Measurements from ENCODE around the gene SNAPC4. TPM values are rescaled to one million over a fixed set of nuclear protein-coding genes. Genes with fewer than 3 reads are reported as not detected.
A peak's percentile ranks its signal among the peaks of the same experiment; 100 is the strongest.

SNAPC4 gene
- total RNA-seq, 1 donor from 2014 or later: 26.7 TPM

GRCh38 chr9:136387217-136387616, 12.8 kb downstream of the SNAPC4 start:
- Mint-ChIP-seq H3K36me3 (ENCODE audit: low read depth) (peaks cover 55% of the 10 kb centered on the region), H3K4me3 (no peak overlapping the region), H3K4me1 (ENCODE audit: low read depth) (peaks cover 18% of the 10 kb centered on the region), H3K9me3 (no peaks in the 10 kb centered on the region), H3K27ac (no peak overlapping the region), H3K27me3 (ENCODE audit: insufficient read depth) (no peaks in the 10 kb centered on the region)
- DNase-seq (ENCODE audit: low spot score): no peak
- intact Hi-C loops (cut with micrococcal nuclease): no loop called here

GRCh38 chr9:136386018-136386417, 14.0 kb downstream of the SNAPC4 start:
- intact Hi-C loops (cut with micrococcal nuclease): no loop called here
- H3K4me1 Mint-ChIP-seq (ENCODE audit: low read depth): peaks cover 18% of the 10 kb centered on the region
- no peak overlapping the region for H3K4me3 Mint-ChIP-seq
- no peaks in the 10 kb centered on the region for H3K9me3 Mint-ChIP-seq
- H3K27me3 Mint-ChIP-seq (ENCODE audit: insufficient read depth): no peaks in the 10 kb centered on the region
- no peak overlapping the region for H3K27ac Mint-ChIP-seq
- H3K36me3 Mint-ChIP-seq (ENCODE audit: low read depth): peaks cover 46% of the 10 kb centered on the region
- DNase-seq (ENCODE audit: low spot score): no peak

GRCh38 chr9:136385015-136385414, 15.0 kb downstream of the SNAPC4 start:
- Mint-ChIP-seq H3K27me3 (ENCODE audit: insufficient read depth) (no peaks in the 10 kb centered on the region), H3K4me3 (no peak overlapping the region), H3K27ac (peak overlapping the region; percentile 67), H3K9me3 (no peaks in the 10 kb centered on the region), H3K4me1 (ENCODE audit: low read depth) (peaks cover 18% of the 10 kb centered on the region), H3K36me3 (ENCODE audit: low read depth) (peaks cover 46% of the 10 kb centered on the region)
- DNase-seq (ENCODE audit: low spot score): peak; percentile 46
- intact Hi-C loops (cut with micrococcal nuclease): loop anchor here (1.0 kb wide), 1 partner anchor 15 kb away; the partner anchor contains the start of gene SNAPC4

- DNase-seq (ENCODE audit: low spot score): no peak
- Mint-ChIP-seq H3K9me3 (no peaks in the 10 kb centered on the region), H3K27ac (no peak overlapping the region), H3K36me3 (ENCODE audit: low read depth) (peaks cover 36% of the 10 kb centered on the region), H3K4me1 (ENCODE audit: low read depth) (peaks cover 18% of the 10 kb centered on the region), H3K27me3 (ENCODE audit: insufficient read depth) (no peaks in the 10 kb centered on the region), H3K4me3 (no peak overlapping the region)
- intact Hi-C loops (cut with micrococcal nuclease): no loop called here
These were observed 16.5 kb downstream of the SNAPC4 start for GRCh38 chr9:136383436-136383835.

- no peak for DNase-seq (ENCODE audit: low spot score)
These were observed 17.9 kb downstream of the SNAPC4 start for GRCh38 chr9:136381966-136382513.

GRCh38 chr9:136381311-136381710, 18.7 kb downstream of the SNAPC4 start:
- peaks cover 18% of the 10 kb centered on the region for H3K4me1 Mint-ChIP-seq (ENCODE audit: low read depth)
- no peak overlapping the region for H3K27ac Mint-ChIP-seq
- intact Hi-C loops (cut with micrococcal nuclease): no loop called here
- H3K36me3 Mint-ChIP-seq (ENCODE audit: low read depth): peaks cover 24% of the 10 kb centered on the region
- DNase-seq (ENCODE audit: low spot score): no peak
- no peak overlapping the region for H3K4me3 Mint-ChIP-seq
- H3K27me3 Mint-ChIP-seq (ENCODE audit: insufficient read depth): no peaks in the 10 kb centered on the region
- H3K9me3 Mint-ChIP-seq: no peaks in the 10 kb centered on the region

More at GRCh38 chr9:136381966-136382513, 17.9 kb downstream of the SNAPC4 start:
- H3K9me3 Mint-ChIP-seq: no peaks in the 10 kb centered on the region
- peaks cover 28% of the 10 kb centered on the region for H3K36me3 Mint-ChIP-seq (ENCODE audit: low read depth)
- H3K4me3 Mint-ChIP-seq: no peak overlapping the region
- no peaks in the 10 kb centered on the region for H3K27me3 Mint-ChIP-seq (ENCODE audit: insufficient read depth)
- intact Hi-C loops (cut with micrococcal nuclease): no loop called here
- H3K4me1 Mint-ChIP-seq (ENCODE audit: low read depth): peaks cover 18% of the 10 kb centered on the region
- no peak overlapping the region for H3K27ac Mint-ChIP-seq

GRCh38 chr9:136380381-136380780, 19.6 kb downstream of the SNAPC4 start:
- intact Hi-C loops (cut with micrococcal nuclease): no loop called here
- Mint-ChIP-seq H3K36me3 (ENCODE audit: low read depth) (peaks cover 18% of the 10 kb centered on the region), H3K4me3 (no peak overlapping the region), H3K4me1 (ENCODE audit: low read depth) (peaks cover 10% of the 10 kb centered on the region), H3K9me3 (no peaks in the 10 kb centered on the region), H3K27me3 (ENCODE audit: insufficient read depth) (no peaks in the 10 kb centered on the region), H3K27ac (no peak overlapping the region)
- no peak for DNase-seq (ENCODE audit: low spot score)

- Mint-ChIP-seq H3K36me3 (ENCODE audit: low read depth) (peaks cover 14% of the 10 kb centered on the region), H3K4me3 (no peak overlapping the region), H3K4me1 (ENCODE audit: low read depth) (peaks cover 6% of the 10 kb centered on the region), H3K27me3 (ENCODE audit: insufficient read depth) (no peaks in the 10 kb centered on the region), H3K27ac (no peak overlapping the region), H3K9me3 (no peaks in the 10 kb centered on the region)
- intact Hi-C loops (cut with micrococcal nuclease): no loop called here
- no peak for DNase-seq (ENCODE audit: low spot score)
These were observed 20.1 kb downstream of the SNAPC4 start for GRCh38 chr9:136379891-136380290.

- no peak overlapping the region for H3K27ac Mint-ChIP-seq
- intact Hi-C loops (cut with micrococcal nuclease): no loop called here
- peaks cover 10% of the 10 kb centered on the region for H3K36me3 Mint-ChIP-seq (ENCODE audit: low read depth)
- H3K4me1 Mint-ChIP-seq (ENCODE audit: low read depth): peaks cover under 1% of the 10 kb centered on the region
- H3K9me3 Mint-ChIP-seq: no peaks in the 10 kb centered on the region
- H3K27me3 Mint-ChIP-seq (ENCODE audit: insufficient read depth): no peaks in the 10 kb centered on the region
- DNase-seq (ENCODE audit: low spot score): no peak
- H3K4me3 Mint-ChIP-seq: no peak overlapping the region
These were observed 20.6 kb downstream of the SNAPC4 start for GRCh38 chr9:136379401-136379800.

- H3K4me3 Mint-ChIP-seq: no peak overlapping the region
- peaks cover 6% of the 10 kb centered on the region for H3K36me3 Mint-ChIP-seq (ENCODE audit: low read depth)
- no peaks in the 10 kb centered on the region for H3K4me1 Mint-ChIP-seq (ENCODE audit: low read depth)
- intact Hi-C loops (cut with micrococcal nuclease): no loop called here
- no peaks in the 10 kb centered on the region for H3K9me3 Mint-ChIP-seq
- no peak overlapping the region for H3K27ac Mint-ChIP-seq
- no peak for DNase-seq (ENCODE audit: low spot score)
- no peaks in the 10 kb centered on the region for H3K27me3 Mint-ChIP-seq (ENCODE audit: insufficient read depth)
These were observed 21.0 kb downstream of the SNAPC4 start for GRCh38 chr9:136379003-136379287.

GRCh38 chr9:136378170-136379002, 21.6 kb downstream of the SNAPC4 start:
- no peak overlapping the region for H3K4me3 Mint-ChIP-seq
- no peaks in the 10 kb centered on the region for H3K27me3 Mint-ChIP-seq (ENCODE audit: insufficient read depth)
- no peak for DNase-seq (ENCODE audit: low spot score)
- no peak overlapping the region for H3K27ac Mint-ChIP-seq
- no peaks in the 10 kb centered on the region for H3K4me1 Mint-ChIP-seq (ENCODE audit: low read depth)
- no peaks in the 10 kb centered on the region for H3K9me3 Mint-ChIP-seq
- intact Hi-C loops (cut with micrococcal nuclease): no loop called here
- H3K36me3 Mint-ChIP-seq (ENCODE audit: low read depth): peaks cover 4% of the 10 kb centered on the region

- intact Hi-C loops (cut with micrococcal nuclease): no loop called here
- Mint-ChIP-seq H3K9me3 (no peaks in the 10 kb centered on the region), H3K4me1 (ENCODE audit: low read depth) (no peaks in the 10 kb centered on the region), H3K27me3 (ENCODE audit: insufficient read depth) (no peaks in the 10 kb centered on the region), H3K27ac (no peak overlapping the region), H3K4me3 (no peak overlapping the region), H3K36me3 (ENCODE audit: low read depth) (peaks cover 4% of the 10 kb centered on the region)
- no peak for DNase-seq (ENCODE audit: low spot score)
These were observed 22.4 kb downstream of the SNAPC4 start for GRCh38 chr9:136377341-136378169.

- no peak overlapping the region for H3K27ac Mint-ChIP-seq
- intact Hi-C loops (cut with micrococcal nuclease): no loop called here
- no peaks in the 10 kb centered on the region for H3K4me1 Mint-ChIP-seq (ENCODE audit: low read depth)
- peaks cover 3% of the 10 kb centered on the region for H3K36me3 Mint-ChIP-seq (ENCODE audit: low read depth)
- H3K9me3 Mint-ChIP-seq: no peaks in the 10 kb centered on the region
- no peak overlapping the region for H3K4me3 Mint-ChIP-seq
- DNase-seq (ENCODE audit: low spot score): no peak
- no peaks in the 10 kb centered on the region for H3K27me3 Mint-ChIP-seq (ENCODE audit: insufficient read depth)
These were observed 23.5 kb downstream of the SNAPC4 start for GRCh38 chr9:136376457-136376856.
